Measurements from ENCODE around the gene PALLD.
A peak's percentile ranks its signal among the peaks of the same experiment; 100 is the strongest.

The PALLD gene

GRCh38 chr4:168876106-168876505 lies 379.3 kb downstream of the PALLD start:
- Histone ChIP-seq H3K9me3 (ENCODE audit: control insufficient read depth, insufficient read depth, low read length) (no peaks in the 10 kb centered on the region), H3K27ac (ENCODE audit: low read depth, low read length) (no peak overlapping the region), H3K4me3 (ENCODE audit: low read depth, low read length) (no peak overlapping the region), H3K36me3 (ENCODE audit: control insufficient read depth, insufficient read depth, low read length) (no peaks in the 10 kb centered on the region), H3K27me3 (ENCODE audit: control insufficient read depth, insufficient read depth, low read length) (peaks cover 29% of the 10 kb centered on the region), H3K9ac (ENCODE audit: low read depth, low read length) (no peak overlapping the region), H3K4me1 (ENCODE audit: control insufficient read depth, insufficient read depth, low read length) (peaks cover 5% of the 10 kb centered on the region; the same call in 1 of the 2 replicates)

DNA sequence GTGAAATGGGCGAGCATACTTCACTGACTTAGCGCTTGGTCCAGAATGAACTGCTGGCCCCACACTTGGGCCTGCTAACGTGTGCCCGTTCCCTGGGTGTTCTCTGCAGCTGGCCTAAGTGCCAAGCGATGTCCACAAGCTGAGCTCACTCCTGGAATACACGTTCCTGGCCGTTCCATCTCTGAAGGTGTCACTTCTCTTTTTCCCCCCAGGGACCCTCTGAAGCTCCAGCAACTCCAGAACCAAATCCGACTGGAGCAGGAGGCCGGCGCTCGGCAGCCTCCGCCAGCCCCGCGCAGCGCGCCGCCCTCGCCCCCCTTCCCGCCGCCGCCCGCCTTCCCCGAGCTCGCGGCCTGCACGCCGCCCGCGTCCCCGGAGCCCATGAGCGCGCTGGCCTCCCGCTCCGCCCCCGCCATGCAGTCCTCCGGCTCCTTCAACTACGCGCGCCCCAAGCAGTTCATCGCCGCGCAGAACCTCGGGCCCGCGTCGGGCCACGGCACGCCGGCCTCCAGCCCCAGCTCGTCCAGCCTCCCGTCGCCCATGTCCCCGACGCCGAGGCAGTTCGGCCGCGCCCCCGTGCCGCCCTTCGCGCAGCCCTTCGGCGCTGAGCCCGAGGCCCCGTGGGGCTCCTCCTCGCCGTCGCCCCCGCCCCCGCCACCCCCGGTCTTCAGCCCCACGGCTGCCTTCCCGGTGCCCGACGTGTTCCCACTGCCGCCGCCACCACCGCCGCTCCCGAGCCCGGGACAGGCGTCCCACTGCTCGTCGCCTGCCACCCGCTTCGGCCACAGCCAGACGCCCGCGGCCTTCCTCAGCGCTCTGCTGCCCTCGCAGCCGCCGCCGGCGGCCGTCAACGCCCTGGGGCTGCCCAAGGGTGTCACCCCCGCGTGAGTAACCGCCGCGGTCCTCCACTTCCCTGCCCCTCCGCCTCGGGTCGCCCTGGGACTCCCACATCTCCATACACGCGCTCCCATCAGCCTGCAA lies 380.9 kb downstream of the PALLD start:
- no peak overlapping the region for H3K27ac ChIP-seq (ENCODE audit: low read depth, low read length)
- H3K27me3 ChIP-seq (ENCODE audit: control insufficient read depth, insufficient read depth, low read length): peaks cover 29% of the 10 kb centered on the region
- H3K4me3 ChIP-seq (ENCODE audit: low read depth, low read length): peak overlapping the region; percentile 56
- H3K9ac ChIP-seq (ENCODE audit: low read depth, low read length): peak overlapping the region; percentile 37; the same call in 1 of the 2 replicates
- no peaks in the 10 kb centered on the region for H3K9me3 ChIP-seq (ENCODE audit: control insufficient read depth, insufficient read depth, low read length)
- peaks cover 5% of the 10 kb centered on the region; the same call in 1 of the 2 replicates for H3K4me1 ChIP-seq (ENCODE audit: control insufficient read depth, insufficient read depth, low read length)
- H3K36me3 ChIP-seq (ENCODE audit: control insufficient read depth, insufficient read depth, low read length): peaks cover 3% of the 10 kb centered on the region; the same call in 1 of the 2 replicates

GRCh38 chr4:168878623-168879022 lies 381.8 kb downstream of the PALLD start:
- no peak overlapping the region for H3K27ac ChIP-seq (ENCODE audit: low read depth, low read length)
- peaks cover 29% of the 10 kb centered on the region for H3K27me3 ChIP-seq (ENCODE audit: control insufficient read depth, insufficient read depth, low read length)
- no peaks in the 10 kb centered on the region for H3K9me3 ChIP-seq (ENCODE audit: control insufficient read depth, insufficient read depth, low read length)
- H3K4me1 ChIP-seq (ENCODE audit: control insufficient read depth, insufficient read depth, low read length): peaks cover 5% of the 10 kb centered on the region; the same call in 1 of the 2 replicates
- H3K9ac ChIP-seq (ENCODE audit: low read depth, low read length): no peak overlapping the region
- peaks cover 3% of the 10 kb centered on the region; the same call in 1 of the 2 replicates for H3K36me3 ChIP-seq (ENCODE audit: control insufficient read depth, insufficient read depth, low read length)
- peak overlapping the region; percentile 56; the same call in 1 of the 2 replicates for H3K4me3 ChIP-seq (ENCODE audit: low read depth, low read length)

- Histone ChIP-seq H3K4me1 (ENCODE audit: control insufficient read depth, insufficient read depth, low read length) (peaks cover 5% of the 10 kb centered on the region; the same call in 1 of the 2 replicates), H3K27me3 (ENCODE audit: control insufficient read depth, insufficient read depth, low read length) (peaks cover 29% of the 10 kb centered on the region), H3K36me3 (ENCODE audit: control insufficient read depth, insufficient read depth, low read length) (peaks cover 3% of the 10 kb centered on the region; the same call in 1 of the 2 replicates), H3K9ac (ENCODE audit: low read depth, low read length) (no peak overlapping the region), H3K27ac (ENCODE audit: low read depth, low read length) (no peak overlapping the region), H3K4me3 (ENCODE audit: low read depth, low read length) (no peak overlapping the region), H3K9me3 (ENCODE audit: control insufficient read depth, insufficient read depth, low read length) (no peaks in the 10 kb centered on the region)
Measured at GRCh38 chr4:168879188-168879587, 382.3 kb downstream of the PALLD start.

DNA sequence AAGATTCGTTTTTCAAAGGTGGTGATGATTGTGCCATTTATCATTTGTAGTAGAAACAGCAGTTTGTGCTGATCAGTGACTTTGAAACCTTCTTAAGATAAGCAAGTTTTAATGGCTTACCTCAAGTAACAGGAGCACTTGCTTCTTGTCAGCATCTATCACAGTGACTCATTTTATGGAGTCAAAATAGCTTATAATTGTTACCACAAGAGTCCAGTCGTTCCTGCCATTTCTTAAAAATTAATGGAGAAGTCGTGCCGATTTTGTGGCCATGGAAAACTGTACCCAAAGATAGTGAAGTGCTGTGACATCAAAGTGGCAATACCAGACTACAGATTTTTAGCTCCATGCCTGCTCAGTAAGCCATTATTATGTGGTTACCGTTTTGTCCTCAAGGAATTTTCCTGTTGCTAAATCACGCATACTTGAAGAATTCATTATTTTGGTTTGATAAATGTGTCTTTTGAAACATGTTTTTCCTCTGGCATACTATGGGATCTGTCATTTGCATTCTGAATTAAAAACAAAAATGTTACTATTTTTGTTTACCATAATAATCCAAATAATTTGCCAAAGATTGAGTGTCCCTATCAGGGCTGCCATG lies 383.3 kb downstream of the PALLD start:
- Histone ChIP-seq H3K4me3 (ENCODE audit: low read depth, low read length) (no peak overlapping the region), H3K27me3 (ENCODE audit: control insufficient read depth, insufficient read depth, low read length) (peaks cover 29% of the 10 kb centered on the region), H3K27ac (ENCODE audit: low read depth, low read length) (no peak overlapping the region), H3K9ac (ENCODE audit: low read depth, low read length) (no peak overlapping the region), H3K4me1 (ENCODE audit: control insufficient read depth, insufficient read depth, low read length) (peaks cover 5% of the 10 kb centered on the region; the same call in 1 of the 2 replicates), H3K9me3 (ENCODE audit: control insufficient read depth, insufficient read depth, low read length) (no peaks in the 10 kb centered on the region), H3K36me3 (ENCODE audit: control insufficient read depth, insufficient read depth, low read length) (peaks cover 3% of the 10 kb centered on the region; the same call in 1 of the 2 replicates)

- Histone ChIP-seq H3K36me3 (ENCODE audit: control insufficient read depth, insufficient read depth, low read length) (peaks cover 3% of the 10 kb centered on the region; the same call in 1 of the 2 replicates), H3K27me3 (ENCODE audit: control insufficient read depth, insufficient read depth, low read length) (peaks cover 29% of the 10 kb centered on the region), H3K4me3 (ENCODE audit: low read depth, low read length) (no peak overlapping the region), H3K9me3 (ENCODE audit: control insufficient read depth, insufficient read depth, low read length) (no peaks in the 10 kb centered on the region), H3K27ac (ENCODE audit: low read depth, low read length) (no peak overlapping the region), H3K4me1 (ENCODE audit: control insufficient read depth, insufficient read depth, low read length) (peaks cover 5% of the 10 kb centered on the region; the same call in 1 of the 2 replicates), H3K9ac (ENCODE audit: low read depth, low read length) (no peak overlapping the region)
Measured at GRCh38 chr4:168880811-168881595, 384.2 kb downstream of the PALLD start.

DNA sequence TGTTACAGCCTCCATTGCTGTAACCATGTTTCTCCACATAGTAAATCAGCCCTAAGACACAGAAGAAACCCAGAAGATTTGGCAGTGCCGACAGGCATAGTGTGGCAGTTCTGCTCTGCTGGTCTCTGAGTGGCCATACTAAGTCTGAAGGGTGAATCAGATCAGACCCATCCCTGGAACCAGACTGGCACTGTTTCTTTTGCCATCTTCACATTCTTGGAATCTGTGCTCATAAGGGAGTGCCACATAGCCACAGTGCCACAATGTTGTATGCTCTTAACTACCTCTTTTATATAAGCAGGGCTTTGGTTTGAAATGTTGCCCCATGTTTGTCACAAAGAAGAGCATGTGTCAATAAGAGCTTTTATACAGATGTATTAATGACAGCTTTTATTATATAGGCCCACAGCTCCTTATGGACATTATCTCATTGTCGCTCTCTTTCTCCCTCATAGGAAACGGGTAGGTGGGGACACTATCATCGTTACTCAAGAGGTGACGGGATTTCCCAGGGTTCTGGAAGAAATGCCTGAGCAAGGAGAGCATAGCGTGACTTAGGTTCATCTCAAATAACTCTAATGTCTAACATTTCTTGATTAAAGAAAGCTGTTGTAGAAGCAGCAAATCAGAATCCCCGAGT lies 385.0 kb downstream of the PALLD start:
- Histone ChIP-seq H3K36me3 (ENCODE audit: control insufficient read depth, insufficient read depth, low read length) (peaks cover 3% of the 10 kb centered on the region; the same call in 1 of the 2 replicates), H3K27ac (ENCODE audit: low read depth, low read length) (no peak overlapping the region), H3K9me3 (ENCODE audit: control insufficient read depth, insufficient read depth, low read length) (no peaks in the 10 kb centered on the region), H3K27me3 (ENCODE audit: control insufficient read depth, insufficient read depth, low read length) (peaks cover 23% of the 10 kb centered on the region), H3K4me1 (ENCODE audit: control insufficient read depth, insufficient read depth, low read length) (peaks cover 5% of the 10 kb centered on the region; the same call in 1 of the 2 replicates), H3K4me3 (ENCODE audit: low read depth, low read length) (no peak overlapping the region), H3K9ac (ENCODE audit: low read depth, low read length) (no peak overlapping the region)

DNA sequence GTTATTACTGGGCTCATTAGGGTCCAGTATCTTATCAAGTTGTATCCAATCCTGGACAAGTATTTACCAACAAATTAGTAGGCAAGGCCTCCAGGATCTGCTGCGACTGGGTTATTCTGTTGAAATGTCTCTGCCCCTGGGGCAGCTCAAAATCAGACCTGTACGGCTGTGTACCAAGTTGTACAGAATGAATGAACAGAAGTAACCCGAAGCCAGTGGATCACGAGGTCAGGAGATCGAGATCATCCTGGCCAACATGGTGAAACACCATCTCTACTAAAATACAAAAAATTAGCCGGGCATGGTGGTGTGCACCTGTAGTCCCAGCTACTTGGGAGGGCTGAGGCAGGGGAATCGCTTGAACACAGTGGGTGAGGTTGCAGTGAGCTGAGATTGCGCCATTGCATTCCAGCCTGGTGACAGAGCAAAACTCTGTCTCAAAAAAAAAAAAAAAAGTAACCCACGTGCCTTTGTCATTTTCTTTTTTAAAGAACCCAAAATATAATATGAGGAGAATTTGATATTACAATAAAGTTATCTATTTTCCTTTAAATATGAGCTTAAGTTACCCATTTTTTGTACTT lies 385.9 kb downstream of the PALLD start:
- Histone ChIP-seq H3K27ac (ENCODE audit: low read depth, low read length) (no peak overlapping the region), H3K4me1 (ENCODE audit: control insufficient read depth, insufficient read depth, low read length) (peaks cover 5% of the 10 kb centered on the region; the same call in 1 of the 2 replicates), H3K27me3 (ENCODE audit: control insufficient read depth, insufficient read depth, low read length) (peaks cover 15% of the 10 kb centered on the region), H3K36me3 (ENCODE audit: control insufficient read depth, insufficient read depth, low read length) (peaks cover 3% of the 10 kb centered on the region; the same call in 1 of the 2 replicates), H3K9me3 (ENCODE audit: control insufficient read depth, insufficient read depth, low read length) (no peaks in the 10 kb centered on the region), H3K9ac (ENCODE audit: low read depth, low read length) (no peak overlapping the region), H3K4me3 (ENCODE audit: low read depth, low read length) (no peak overlapping the region)

DNA sequence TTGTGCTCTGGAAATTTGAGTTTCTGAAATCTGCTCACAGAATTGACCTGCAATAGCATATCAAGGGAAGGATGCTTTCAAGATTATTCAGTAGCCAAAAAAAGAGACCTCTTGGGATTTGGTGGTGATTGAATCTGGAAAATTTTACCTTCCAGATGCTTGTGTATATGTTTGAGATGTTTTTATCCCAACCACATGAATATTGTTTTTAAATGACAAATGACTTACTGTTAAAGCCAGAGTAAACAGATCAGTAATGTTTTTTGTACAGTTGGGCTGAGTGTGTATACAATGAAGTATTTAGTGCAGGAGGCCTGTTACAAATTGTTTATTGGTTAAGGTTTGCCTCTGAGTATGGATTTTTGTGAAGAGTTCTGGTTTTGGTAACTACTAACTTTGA lies 386.7 kb downstream of the PALLD start:
- H3K9me3 ChIP-seq (ENCODE audit: control insufficient read depth, insufficient read depth, low read length): no peaks in the 10 kb centered on the region
- H3K4me3 ChIP-seq (ENCODE audit: low read depth, low read length): no peak overlapping the region
- H3K27me3 ChIP-seq (ENCODE audit: control insufficient read depth, insufficient read depth, low read length): peaks cover 11% of the 10 kb centered on the region
- H3K9ac ChIP-seq (ENCODE audit: low read depth, low read length): no peak overlapping the region
- H3K27ac ChIP-seq (ENCODE audit: low read depth, low read length): no peak overlapping the region
- peaks cover 3% of the 10 kb centered on the region; the same call in 1 of the 2 replicates for H3K36me3 ChIP-seq (ENCODE audit: control insufficient read depth, insufficient read depth, low read length)
- peaks cover 5% of the 10 kb centered on the region; the same call in 1 of the 2 replicates for H3K4me1 ChIP-seq (ENCODE audit: control insufficient read depth, insufficient read depth, low read length)

All from HUES48 (cell line).